DOHH2 (cell line): ENCODE results near the gene ACAA1.

ENCODE experiments used
- H3F3A ChIP-seq: fragments of 200-600 bp; sonication (generic), shearing (Covaris generic); 2 replicates; pipeline ENCODE4 v1.6.0; 2016; ENCODE audit warnings: antibody characterized with exemption, mild to moderate bottlenecking; ENCODE audit not compliant: control insufficient read depth, insufficient read depth
- H3K27ac ChIP-seq: fragments of 200-600 bp; sonication (generic); 2 replicates; pipeline ENCODE4 v1.5.1; 2014; ENCODE audit warnings: low read depth, mild to moderate bottlenecking, low read length, moderate library complexity
- H3K27me3 ChIP-seq: fragments of 200-600 bp; sonication (generic); 2 replicates; pipeline ENCODE4 v1.6.1; 2014; ENCODE audit warnings: mild to moderate bottlenecking, low read length, mixed read lengths; ENCODE audit not compliant: control insufficient read depth
- H3K36me3 ChIP-seq: fragments of 200-600 bp; sonication (generic); 2 replicates; pipeline ENCODE4 v1.6.1; 2014; ENCODE audit warnings: mild to moderate bottlenecking, low read length, moderate library complexity, mixed read lengths; ENCODE audit not compliant: control insufficient read depth
- H3K4me1 ChIP-seq: fragments of 200-600 bp; sonication (generic); 2 replicates; pipeline ENCODE4 v1.6.1; 2014; ENCODE audit warnings: mild to moderate bottlenecking, low read length, mixed read lengths; ENCODE audit not compliant: control insufficient read depth
- H3K4me2 ChIP-seq: fragments of 200-600 bp; sonication (generic); 2 replicates; pipeline ENCODE4 v1.6.0; 2014; ENCODE audit warnings: mild to moderate bottlenecking, low read length, moderate library complexity
- H3K4me3 ChIP-seq: fragments of 200-600 bp; sonication (generic); 2 replicates; pipeline ENCODE4 v1.5.1; 2014; ENCODE audit warnings: mild to moderate bottlenecking, low read length, mixed read lengths
- H3K79me2 ChIP-seq: fragments of 200-600 bp; sonication (generic); 2 replicates; pipeline ENCODE4 v1.6.1; 2014; ENCODE audit warnings: mild to moderate bottlenecking, low read length, mixed read lengths; ENCODE audit not compliant: control insufficient read depth
- H3K9me2 ChIP-seq: fragments of 200-600 bp; sonication (generic); replicated peaks from 2 replicates; pipeline ENCODE4 v1.6.1; 2014; ENCODE audit warnings: mild to moderate bottlenecking, low read length, mixed read lengths; ENCODE audit not compliant: control insufficient read depth
- H3K9me3 ChIP-seq: fragments of 200-600 bp; sonication (generic); 2 replicates; pipeline ENCODE4 v1.6.1; 2014; ENCODE audit warnings: antibody characterized with exemption, low read length, mixed read lengths; ENCODE audit not compliant: control insufficient read depth, insufficient read depth
- H4K20me1 ChIP-seq: fragments of 200-600 bp; sonication (generic); 2 replicates; pipeline ENCODE4 v1.6.0; 2014; ENCODE audit warnings: low read depth, mild to moderate bottlenecking, antibody characterized with exemption, low read length, moderate library complexity; ENCODE audit not compliant: control insufficient read depth, insufficient read depth
- CTCF ChIP-seq: fragments of 200-600 bp; sonication (generic); IDR thresholded peaks from one replicate; pipeline ENCODE4 v1.5.1; 2014; ENCODE audit warnings: antibody characterized with exemption, mild to moderate bottlenecking, low read depth, low read length; ENCODE audit not compliant: poor library complexity, severe bottlenecking
- EZH2phosphoT487 ChIP-seq: fragments of 200-600 bp; sonication (generic); IDR thresholded peaks from 2 replicates; pipeline ENCODE4 v1.6.1; 2017; ENCODE audit warnings: borderline replicate concordance, mild to moderate bottlenecking, antibody characterized with exemption, low read length, moderate library complexity, mixed read lengths

Gene ACAA1

GRCh38 chr3:38146504-38146903 is 9.6 kb upstream of the ACAA1 start:
- H3K4me1 ChIP-seq, result peaks cover 46% of the 10 kb centered on the region
- H3K36me3 ChIP-seq, result peaks cover 12% of the 10 kb centered on the region
- H3K79me2 ChIP-seq, result no peaks in the 10 kb centered on the region
- H3F3A ChIP-seq, result peaks cover 16% of the 10 kb centered on the region
- H3K9me3 ChIP-seq, result peaks cover 15% of the 10 kb centered on the region; the same call in 1 of the 2 replicates
- H4K20me1 ChIP-seq, result no peaks in the 10 kb centered on the region
- TF ChIP-seq CTCF (no peak), EZH2phosphoT487 (no peak)
- no peak overlapping the region for H3K27ac ChIP-seq
- no peaks in the 10 kb centered on the region for H3K27me3 ChIP-seq
- no peaks in the 10 kb centered on the region for H3K9me2 ChIP-seq
- no peak overlapping the region for H3K4me2 ChIP-seq
- H3K4me3 ChIP-seq, result no peak overlapping the region

- Histone ChIP-seq H3K79me2 (peaks cover 17% of the 10 kb centered on the region), H3K36me3 (peaks cover 36% of the 10 kb centered on the region), H3K4me1 (peaks cover 35% of the 10 kb centered on the region), H3K9me2 (no peaks in the 10 kb centered on the region), H3K9me3 (peaks cover 15% of the 10 kb centered on the region; the same call in 1 of the 2 replicates), H3K27me3 (no peaks in the 10 kb centered on the region), H3K27ac (no peak overlapping the region), H3F3A (peaks cover 9% of the 10 kb centered on the region), H4K20me1 (no peaks in the 10 kb centered on the region), H3K4me3 (no peak overlapping the region), H3K4me2 (no peak overlapping the region)
- TF ChIP-seq CTCF (no peak), EZH2phosphoT487 (no peak)
Observed at GRCh38 chr3:38143511-38143910, 6.6 kb upstream of the ACAA1 start.

GRCh38 chr3:38142959-38143358 is 6.0 kb upstream of the ACAA1 start:
- Histone ChIP-seq H3K4me1 (peaks cover 34% of the 10 kb centered on the region), H3K36me3 (peaks cover 36% of the 10 kb centered on the region), H3K9me3 (peaks cover 15% of the 10 kb centered on the region; the same call in 1 of the 2 replicates), H3K4me2 (no peak overlapping the region), H4K20me1 (no peaks in the 10 kb centered on the region), H3K4me3 (no peak overlapping the region), H3K27ac (no peak overlapping the region), H3K27me3 (no peaks in the 10 kb centered on the region), H3K9me2 (no peaks in the 10 kb centered on the region), H3K79me2 (peaks cover 21% of the 10 kb centered on the region), H3F3A (peaks cover 9% of the 10 kb centered on the region)
- TF ChIP-seq EZH2phosphoT487 (no peak), CTCF (no peak)
